GM19372 (cell line): Measurements from ENCODE around the gene TMSB10.

ENCODE experiments used
- ATAC-seq: cut with Tn5 transposase; IDR thresholded peaks from one replicate; pipeline ENCODE4 v1.9.1; 2021; ENCODE audit warnings: mild to moderate bottlenecking, low read depth, moderate library complexity; ENCODE audit not compliant: unreplicated experiment

TMSB10 gene

DNA sequence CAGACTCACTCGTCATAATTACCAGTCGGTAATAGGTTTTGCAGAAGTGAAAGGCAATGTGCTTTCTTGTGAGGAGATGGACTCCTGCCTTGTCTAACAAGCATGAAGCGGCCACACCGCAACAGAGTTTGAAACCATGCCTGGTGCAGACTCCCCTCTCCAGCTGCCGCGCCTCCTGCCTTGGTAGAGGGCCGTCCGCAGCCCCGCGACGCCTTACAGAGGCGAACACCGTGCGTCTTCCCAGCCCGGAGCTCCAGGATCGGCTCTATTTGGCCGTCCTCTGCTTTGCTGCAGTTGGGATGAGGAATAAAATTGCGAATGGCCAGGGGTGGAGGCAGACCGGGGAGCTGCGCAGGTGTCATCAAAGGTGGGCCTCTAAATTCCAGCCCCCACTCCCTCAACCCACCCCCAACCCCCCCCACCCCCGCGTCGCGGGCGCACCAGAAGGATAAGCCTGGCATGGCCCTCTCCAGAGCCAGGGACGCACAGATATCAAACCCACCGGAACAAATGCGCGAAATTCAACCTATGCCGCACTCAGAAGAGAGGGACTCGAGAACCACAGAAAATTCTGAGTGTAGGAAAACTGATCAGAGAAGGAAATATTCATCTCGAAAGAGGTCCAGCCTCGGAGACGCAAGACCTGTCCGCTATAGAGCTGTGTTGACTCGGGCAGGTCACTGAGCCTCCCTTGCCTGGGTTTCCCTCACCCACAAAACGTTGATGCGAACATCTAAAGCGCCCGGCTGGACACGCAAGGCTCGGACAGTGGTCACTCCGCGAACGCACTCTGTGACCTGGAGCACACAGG, 25.7 kb upstream of the TMSB10 start:
- ATAC-seq: peak; percentile 49

DNA sequence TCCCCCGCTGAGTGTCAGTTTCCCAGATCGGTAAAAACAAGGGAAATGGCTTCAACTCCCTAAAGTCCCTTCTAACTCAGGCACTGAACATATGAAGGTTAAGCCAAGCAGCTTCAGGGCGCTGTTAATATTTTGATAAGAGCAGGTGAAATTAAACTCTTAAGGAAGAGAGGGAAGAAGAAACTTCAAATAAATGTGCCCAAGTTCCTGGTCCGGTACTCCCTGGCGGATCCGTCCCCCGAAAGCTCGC, 25.1 kb upstream of the TMSB10 start:
- no peak for ATAC-seq

GRCh38 chr2:84880645-84881521, 24.6 kb upstream of the TMSB10 start, which contains the start of gene TRABD2A:
Gene TRABD2A, minus strand, starts transcription at chr2:84881084. Its CDS starts 45 bp downstream, at chr2:84881039.
- no peak for ATAC-seq

DNA sequence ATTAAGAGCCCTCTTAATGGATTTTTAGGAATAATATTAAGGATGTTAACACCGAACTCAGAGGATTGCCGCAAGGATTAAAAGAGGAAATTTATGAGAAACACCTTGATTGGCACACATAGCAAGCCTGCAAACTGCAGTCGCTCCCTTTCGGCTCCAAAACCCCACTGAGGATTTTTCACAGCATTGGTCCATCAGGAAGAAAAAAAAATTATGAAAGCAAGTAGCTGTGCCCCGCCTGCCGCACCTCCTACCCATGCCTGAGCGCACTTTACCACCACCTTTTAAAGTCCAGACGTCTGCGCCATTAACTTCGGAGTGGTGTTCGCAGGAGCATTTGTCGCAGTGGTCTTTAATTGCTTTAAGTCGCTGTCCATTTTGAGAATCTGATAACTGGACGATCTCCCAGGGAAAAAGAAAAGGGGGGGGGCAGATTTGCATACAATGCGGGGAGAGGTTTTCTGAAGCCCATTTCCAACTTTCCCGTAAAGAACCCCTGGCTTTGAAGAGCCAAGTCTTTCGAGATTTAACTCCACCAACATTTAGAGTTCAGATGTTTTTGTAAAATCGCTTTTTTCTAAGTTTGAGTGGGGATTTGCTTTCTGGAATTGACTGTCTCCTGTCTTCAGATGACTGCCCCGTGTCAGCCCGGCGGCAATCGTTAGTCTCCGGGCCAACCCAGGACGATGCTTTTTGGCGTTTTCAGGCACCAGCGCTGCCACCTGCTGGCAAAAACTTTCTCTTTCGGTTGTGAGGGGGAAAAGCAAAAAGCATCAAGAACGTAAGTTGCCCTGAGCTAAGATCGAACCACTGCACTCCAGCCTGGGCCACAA, 23.7 kb upstream of the TMSB10 start:
- ATAC-seq: peak; percentile 61

- no peak for ATAC-seq
Measured at GRCh38 chr2:84882414-84882738, 23.1 kb upstream of the TMSB10 start.

GRCh38 chr2:84882775-84883550, 22.5 kb upstream of the TMSB10 start:
- ATAC-seq: no peak

DNA sequence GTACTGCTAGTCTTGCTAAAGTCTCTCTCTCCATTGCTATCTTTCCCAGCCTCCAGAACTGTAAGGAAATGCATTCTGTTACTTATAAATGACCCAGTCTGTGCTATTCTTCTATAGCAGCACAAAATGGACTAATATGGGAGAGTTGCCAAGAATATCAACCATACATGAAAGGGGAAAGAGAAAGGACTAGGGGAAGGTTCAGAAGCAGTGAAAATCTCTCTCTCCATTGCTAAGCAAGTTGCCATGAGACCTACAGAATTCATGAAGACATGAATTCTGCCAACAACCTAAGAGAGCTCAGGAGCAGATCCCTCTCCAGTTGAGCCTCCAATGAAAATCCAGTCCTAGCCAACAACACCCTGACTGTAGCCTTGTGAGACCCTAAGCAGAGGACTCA, 21.0 kb upstream of the TMSB10 start:
- no peak for ATAC-seq

DNA sequence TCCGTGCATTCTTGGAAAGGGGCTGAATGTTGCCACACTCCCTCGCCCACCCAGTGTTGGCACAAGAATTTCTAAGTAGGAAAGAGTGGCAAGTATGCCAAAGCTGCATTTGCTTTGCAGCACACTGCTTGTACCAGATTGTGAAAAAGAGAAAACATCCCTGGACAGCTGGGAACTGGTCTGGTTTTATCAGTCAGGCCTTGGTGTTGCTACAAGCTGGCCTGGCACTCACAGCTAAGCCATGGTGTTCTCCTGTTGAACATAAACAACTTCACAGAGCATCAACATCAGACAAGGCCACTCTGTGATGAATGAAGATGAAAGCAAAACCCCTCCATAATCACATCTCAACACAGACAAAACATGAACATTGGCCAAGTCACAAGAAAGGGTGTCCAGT, 20.3 kb upstream of the TMSB10 start:
- no peak for ATAC-seq

DNA sequence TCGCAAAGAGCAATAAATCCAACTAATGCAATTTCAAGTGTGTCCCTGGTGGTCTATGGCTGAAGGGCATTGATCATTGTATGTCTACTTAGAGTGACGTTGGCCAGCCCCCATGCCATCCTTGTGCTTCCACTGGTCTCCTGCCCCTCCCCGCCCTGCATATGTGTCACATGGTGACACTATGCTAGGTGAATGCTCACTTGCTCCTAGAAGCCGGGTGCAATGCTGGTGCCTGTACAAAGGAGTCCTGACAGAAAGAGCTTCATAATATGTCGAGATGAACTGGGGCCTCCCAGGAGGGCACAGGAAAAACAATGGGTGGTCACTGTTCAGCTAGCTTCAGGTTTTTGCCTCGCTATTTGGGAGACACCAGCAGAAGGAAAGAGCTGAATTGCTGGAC, 18.7 kb upstream of the TMSB10 start:
- no peak for ATAC-seq

- peak; percentile 96 for ATAC-seq
Measured at GRCh38 chr2:84888401-84889276, 16.8 kb upstream of the TMSB10 start.

- ATAC-seq: no peak
Measured at GRCh38 chr2:84889332-84889731, 16.1 kb upstream of the TMSB10 start.

DNA sequence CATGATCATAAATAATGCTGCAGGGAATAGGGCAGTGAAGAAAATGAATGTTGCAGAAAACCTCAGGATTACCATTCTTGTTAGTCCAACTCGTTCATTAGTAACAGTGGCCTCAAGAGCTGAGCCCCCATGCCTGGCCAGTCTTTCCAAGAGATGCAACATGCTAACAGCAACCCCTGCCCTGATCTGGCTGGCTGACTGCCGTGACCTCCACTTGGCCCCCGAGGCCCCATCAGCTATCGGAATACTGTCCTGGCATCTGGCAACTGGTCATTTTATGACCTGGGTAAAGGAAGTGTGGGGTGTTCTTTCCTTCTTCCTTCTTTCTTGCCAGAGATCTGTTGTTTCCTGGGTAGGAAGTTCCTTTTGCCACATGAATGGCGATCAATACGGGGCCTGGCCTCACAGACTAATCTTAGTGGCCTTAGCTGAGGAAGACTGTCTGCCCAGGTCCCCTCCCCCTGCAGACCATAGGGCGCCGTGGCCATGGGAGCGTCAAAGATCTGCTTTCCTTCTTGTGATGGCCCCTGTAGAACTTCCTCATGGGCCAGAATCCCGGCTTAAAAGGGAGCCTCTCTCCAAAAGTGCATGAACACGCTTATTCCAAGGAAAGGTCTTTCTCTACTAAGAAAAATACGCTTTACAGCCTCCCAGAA, 14.0 kb upstream of the TMSB10 start:
- no peak for ATAC-seq

GRCh38 chr2:84894131-84894586, 11.3 kb upstream of the TMSB10 start:
- ATAC-seq: no peak

DNA sequence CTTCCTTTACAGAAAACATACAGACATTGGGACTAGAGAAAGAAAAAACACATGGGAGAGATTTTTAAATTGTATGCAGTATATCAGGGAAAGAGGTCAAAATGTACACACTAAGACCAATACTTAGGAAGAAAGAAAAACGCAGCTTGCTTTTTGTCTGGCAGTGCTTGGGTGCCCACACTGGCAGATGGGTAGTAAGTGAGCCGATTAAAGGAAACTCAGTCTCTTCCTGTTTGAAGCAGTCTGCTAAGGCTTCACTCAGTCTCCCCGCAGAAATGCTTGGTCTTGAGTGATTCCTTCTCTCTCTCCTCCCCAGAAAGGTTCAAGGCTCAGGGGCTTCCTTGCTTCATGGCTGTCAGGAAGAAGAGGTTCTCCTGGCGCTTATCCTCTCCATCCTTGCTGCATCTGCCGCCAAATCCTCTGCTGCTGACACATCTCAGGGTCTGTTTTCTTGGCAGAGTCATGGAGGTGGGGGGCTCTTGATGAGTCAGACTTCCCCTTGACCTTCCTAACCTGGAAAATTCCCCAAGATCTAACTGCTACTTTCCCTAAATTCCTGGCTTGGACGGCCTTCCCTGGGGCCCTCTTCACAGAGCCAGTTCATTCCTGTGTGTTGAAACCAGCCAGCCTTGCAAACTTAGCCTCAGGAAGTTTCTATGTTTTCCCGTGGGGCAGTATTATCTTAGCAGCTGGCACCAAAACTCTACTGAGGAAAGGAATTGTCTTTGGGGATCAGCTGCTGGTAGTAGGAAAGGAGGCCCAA, 10.5 kb upstream of the TMSB10 start:
- no peak for ATAC-seq

- no peak for ATAC-seq
Measured at GRCh38 chr2:84896567-84896966, 8.9 kb upstream of the TMSB10 start.

DNA sequence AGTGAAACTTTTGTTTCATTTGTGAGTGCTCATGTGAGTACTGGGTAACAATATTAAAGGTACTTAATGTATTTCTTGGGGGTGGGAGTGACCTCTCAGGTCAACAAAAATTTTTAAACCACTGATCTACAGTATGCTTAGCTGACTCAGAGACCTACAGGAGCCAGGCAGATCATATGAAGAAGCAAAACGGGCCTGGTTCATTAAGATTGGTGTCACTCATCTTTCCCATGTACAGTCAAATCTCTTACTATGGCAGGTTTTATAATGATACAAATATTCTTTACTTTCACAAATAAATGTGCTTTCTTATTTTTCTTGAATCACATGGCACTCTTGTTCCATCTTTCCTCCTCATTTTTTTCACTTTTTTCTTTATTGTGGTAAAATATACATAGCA, 7.7 kb upstream of the TMSB10 start:
- no peak for ATAC-seq

GRCh38 chr2:84899304-84900204, 5.9 kb upstream of the TMSB10 start:
- ATAC-seq: no peak
